Thyroid gland (tissue), 4 donors: ENCODE results near the gene ATP2A2. TPM values are rescaled to one million over a fixed set of nuclear protein-coding genes. Genes with fewer than 3 reads are reported as not detected.
"Not testable (repeated sequence)": the region's sequence is repeated elsewhere in the genome, so short reads cannot be mapped to it uniquely, and the experiment has no call there.

ENCODE experiments used
- DNase-seq, 2 donors: peaks; one replicate each; pipeline ENCODE4 v3.0.0-alpha.2; 2019
- H3K27ac ChIP-seq, 3 donors: fragments of 200-600 bp; sonication (generic); 1 replicate in 2 of 3; 2 replicates in 1 of 3; pipeline ENCODE4 v1.5.1; 2016 to 2019; ENCODE audit warnings: mild to moderate bottlenecking in 1 of 3, moderate library complexity in 1 of 3
- H3K27me3 ChIP-seq: fragments of 200-600 bp; sonication (generic); one replicate; pipeline ENCODE4 v1.5.1; 2019
- H3K36me3 ChIP-seq, 2 donors: fragments of 200-600 bp; sonication (generic); one replicate each; pipeline ENCODE4 v1.5.1; 2016 to 2019
- H3K4me1 ChIP-seq, 2 donors: fragments of 200-600 bp; sonication (generic); one replicate each; pipeline ENCODE4 v1.5.1; 2017 to 2019
- H3K4me3 ChIP-seq, 3 donors: fragments of 200-600 bp; sonication (generic); replicated peaks in 1 of 3; 1 replicate in 2 of 3; 2 replicates in 1 of 3; pipeline ENCODE4 v1.5.1; 2016; ENCODE audit warnings: mild to moderate bottlenecking in 1 of 3
- H3K9me3 ChIP-seq: fragments of 200-600 bp; sonication (generic); one replicate; pipeline ENCODE4 v1.5.1; 2017
- CTCF ChIP-seq, 6 experiments: fragments of 200-600 bp in 3 of 6; fragments of 450-650 bp in 3 of 6; sonication (generic) in 3 of 6; IDR thresholded peaks; one replicate each; pipeline ENCODE4 v1.5.1; 2016 to 2019; ENCODE audit warnings: antibody characterized with exemption in 6 of 6, mild to moderate bottlenecking in 2 of 6, inconsistent platforms in 1 of 6, moderate library complexity in 1 of 6
- POLR2A ChIP-seq, 2 donors: fragments of 450-650 bp; IDR thresholded peaks; one replicate each; pipeline ENCODE4 v1.6.1; 2017; ENCODE audit warnings: antibody characterized with exemption in 2 of 2, mild to moderate bottlenecking in 2 of 2, moderate library complexity in 1 of 2
- WGBS, 2 donors: methylation state at CpG; one replicate each; pipeline ENCODE4 v1.1.5; 2017; 5-methylcytosine and 5-hydroxymethylcytosine counted together
- intact Hi-C: fragments of 100-400 bp; cut with DNase I; formaldehyde crosslinking; loops from one replicate; pipeline ENCODE4 v1.15.1; 2023
- total RNA-seq, 4 donors: library from RNA; depleted of rRNA; stranded (reverse); fragments of >200 nt; gene quantifications; one replicate each; pipeline ENCODE4 v1.2.3, GENCODE V29; 2016

The ATP2A2 gene
- total RNA-seq, 4 donors from 2014 or later = 126 to 220 (median 174) TPM

GRCh38 chr12:110373425-110373824 lies 92.4 kb downstream of the ATP2A2 start:
- TF ChIP-seq CTCF (IDR thresholded peaks at IDR 0.05) (no peak), POLR2A (IDR thresholded peaks at IDR 0.05) (no peak)

GRCh38 chr12:110373962-110374611 lies 93.0 kb downstream of the ATP2A2 start:
- intact Hi-C loops = no loop called here
- Histone ChIP-seq H3K9me3 (no peaks in the 10 kb centered on the region), H3K4me3 (no peak overlapping the region), H3K27ac (peak overlapping the region in 2 of 3 donors; percentile 95 to 99), H3K4me1 (peaks cover 25 to 38% of the 10 kb centered on the region in 2 donors), H3K27me3 (no peaks in the 10 kb centered on the region), H3K36me3 (peaks cover 19 to 34% of the 10 kb centered on the region in 2 donors)
- TF ChIP-seq CTCF (IDR thresholded peaks at IDR 0.05) (no peak), POLR2A (IDR thresholded peaks at IDR 0.05) (no peak)
- 94 to 96% methylated on average over 13 of the region's 13 CpGs for WGBS, 2 donors
- DNase-seq = no peak

More at GRCh38 chr12:110373425-110373824, 92.4 kb downstream of the ATP2A2 start:
- intact Hi-C loops = no loop called here
- Histone ChIP-seq H3K4me3 (no peak overlapping the region), H3K27ac (peak overlapping the region; percentile 1 to 99 (median 95)), H3K4me1 (peaks cover 32 to 44% of the 10 kb centered on the region in 2 donors), H3K9me3 (no peaks in the 10 kb centered on the region), H3K27me3 (no peaks in the 10 kb centered on the region), H3K36me3 (peaks cover 15 to 29% of the 10 kb centered on the region in 2 donors)
- 75 to 100% methylated on average over 1 to 2 of the region's 2 CpGs for WGBS, 2 donors
- DNase-seq = no peak

- 93 to 96% methylated on average over 17 of the region's 17 CpGs for WGBS, 2 donors
- H3K9me3 ChIP-seq, intact Hi-C loops, H3K4me3 ChIP-seq, H3K4me1 ChIP-seq, H3K27ac ChIP-seq, H3K27me3 ChIP-seq, DNase-seq: not testable (repeated sequence)
- H3K36me3 ChIP-seq = peaks cover 44 to 65% of the 10 kb centered on the region in 2 donors
Measured at GRCh38 chr12:110378131-110378790, 97.2 kb downstream of the ATP2A2 start.

GRCh38 chr12:110379197-110379596 lies 98.2 kb downstream of the ATP2A2 start:
- H3K4me1 ChIP-seq = peaks cover 1 to 4% of the 10 kb centered on the region in 2 donors
- TF ChIP-seq CTCF (IDR thresholded peaks at IDR 0.05) (no peak), POLR2A (IDR thresholded peaks at IDR 0.05) (no peak)
- H3K27me3 ChIP-seq = no peaks in the 10 kb centered on the region
- DNase-seq = no peak
- H3K4me3 ChIP-seq = no peak overlapping the region
- peaks cover 44 to 59% of the 10 kb centered on the region in 2 donors for H3K36me3 ChIP-seq
- WGBS, 2 donors = 94 to 96% methylated on average over 3 of the region's 3 CpGs
- intact Hi-C loops = no loop called here
- no peak overlapping the region for H3K27ac ChIP-seq
- no peaks in the 10 kb centered on the region for H3K9me3 ChIP-seq

- intact Hi-C loops = no loop called here
- peaks cover 43 to 57% of the 10 kb centered on the region in 2 donors for H3K36me3 ChIP-seq
Measured at GRCh38 chr12:110379631-110380030, 98.6 kb downstream of the ATP2A2 start.

More at GRCh38 chr12:110379631-110380030, 98.6 kb downstream of the ATP2A2 start:
- Histone ChIP-seq H3K4me3 (no peak overlapping the region), H3K9me3 (no peaks in the 10 kb centered on the region), H3K4me1 (peaks cover 4 to 5% of the 10 kb centered on the region in 2 donors), H3K27me3 (no peaks in the 10 kb centered on the region), H3K27ac (no peak overlapping the region)
- 80 to 84% methylated on average over 2 of the region's 2 CpGs for WGBS, 2 donors
- TF ChIP-seq POLR2A (IDR thresholded peaks at IDR 0.05) (no peak), CTCF (IDR thresholded peaks at IDR 0.05) (no peak)
- DNase-seq = no peak
